Skeletal muscle cell (primary cell): ENCODE data around the gene ZFPL1.

Source experiments
- DNase-seq: peaks from one replicate; pipeline ENCODE4 v3.0.0-alpha.2; 2010; ENCODE audit warnings: low read depth
- H3K4me3 ChIP-seq: 2 replicates; pipeline ENCODE4 v1.5.1; 2011; ENCODE audit warnings: low read depth, mild to moderate bottlenecking, control low read depth, low read length, moderate library complexity

ZFPL1 gene

GRCh38 chr11:65059523-65059922 is 24.5 kb upstream of the ZFPL1 start:
- no peak overlapping the region for H3K4me3 ChIP-seq
- DNase-seq, result no peak

GRCh38 chr11:65059959-65060824 is 23.8 kb upstream of the ZFPL1 start:
- no peak for DNase-seq
- H3K4me3 ChIP-seq, result no peak overlapping the region

- DNase-seq, result no peak
- no peak overlapping the region for H3K4me3 ChIP-seq
These were observed 23.1 kb upstream of the ZFPL1 start for GRCh38 chr11:65060913-65061408.

GRCh38 chr11:65063532-65063931 is 20.5 kb upstream of the ZFPL1 start:
- DNase-seq, result no peak
- no peak overlapping the region for H3K4me3 ChIP-seq

- no peak overlapping the region for H3K4me3 ChIP-seq
- DNase-seq, result no peak
These were observed 19.2 kb upstream of the ZFPL1 start for GRCh38 chr11:65064847-65065240.

- no peak overlapping the region for H3K4me3 ChIP-seq
- DNase-seq, result no peak
These were observed 18.2 kb upstream of the ZFPL1 start for GRCh38 chr11:65065851-65066250.

- H3K4me3 ChIP-seq, result no peak overlapping the region
- DNase-seq, result no peak
These were observed 17.7 kb upstream of the ZFPL1 start for GRCh38 chr11:65066315-65066714.

GRCh38 chr11:65066805-65067291 is 17.2 kb upstream of the ZFPL1 start:
- DNase-seq, result no peak
- no peak overlapping the region for H3K4me3 ChIP-seq

- no peak overlapping the region for H3K4me3 ChIP-seq
- no peak for DNase-seq
These were observed 16.6 kb upstream of the ZFPL1 start for GRCh38 chr11:65067446-65067845.

GRCh38 chr11:65069217-65069616 is 14.8 kb upstream of the ZFPL1 start:
- no peak for DNase-seq
- H3K4me3 ChIP-seq, result no peak overlapping the region

GRCh38 chr11:65071907-65072630 is 12.0 kb upstream of the ZFPL1 start:
- no peak for DNase-seq
- H3K4me3 ChIP-seq, result no peak overlapping the region

- DNase-seq, result no peak
- no peak overlapping the region for H3K4me3 ChIP-seq
These were observed 11.4 kb upstream of the ZFPL1 start for GRCh38 chr11:65072631-65072966.

- no peak overlapping the region for H3K4me3 ChIP-seq
- peak; percentile 9 for DNase-seq
These were observed 6.6 kb upstream of the ZFPL1 start for GRCh38 chr11:65077451-65077850.

GRCh38 chr11:65078151-65078550 is 5.9 kb upstream of the ZFPL1 start:
- no peak overlapping the region for H3K4me3 ChIP-seq
- no peak for DNase-seq

- H3K4me3 ChIP-seq, result no peak overlapping the region
- DNase-seq, result no peak
These were observed 5.2 kb upstream of the ZFPL1 start for GRCh38 chr11:65078786-65079342.

GRCh38 chr11:65083134-65083833 is 738 bp upstream of the ZFPL1 start:
- DNase-seq, result no peak
- peak overlapping the region; percentile 92 for H3K4me3 ChIP-seq

GRCh38 chr11:65084598-65085375 is 765 bp downstream of the ZFPL1 start:
- H3K4me3 ChIP-seq, result peak overlapping the region; percentile 92
- no peak for DNase-seq

GRCh38 chr11:65085446-65085845 is 1.4 kb downstream of the ZFPL1 start:
- H3K4me3 ChIP-seq, result peak overlapping the region; percentile 92
- DNase-seq, result no peak

- no peak for DNase-seq
- H3K4me3 ChIP-seq, result no peak overlapping the region
These were observed 2.8 kb downstream of the ZFPL1 start for GRCh38 chr11:65086809-65087208.
